Upper lobe of left lung (tissue), 4 donors: ENCODE data around the gene TFEC.

ENCODE experiments used
- POLR2AphosphoS5 ChIP-seq, 2 donors: sonication (generic); formaldehyde crosslinking; IDR thresholded peaks; one replicate each; pipeline ENCODE4 v1.5.1; 2017; ENCODE audit warnings: antibody characterized with exemption in 2 of 2
- TF ChIP-seq, protein P1 (sequence below), 6 experiments: fragments of 450-650 bp in 4 of 6; fragments of 200-600 bp in 2 of 6; sonication (generic) in 2 of 6; IDR thresholded peaks; one replicate each; pipeline ENCODE4 v1.5.1; 2016 to 2019; ENCODE audit warnings: antibody characterized with exemption in 6 of 6

DNA sequence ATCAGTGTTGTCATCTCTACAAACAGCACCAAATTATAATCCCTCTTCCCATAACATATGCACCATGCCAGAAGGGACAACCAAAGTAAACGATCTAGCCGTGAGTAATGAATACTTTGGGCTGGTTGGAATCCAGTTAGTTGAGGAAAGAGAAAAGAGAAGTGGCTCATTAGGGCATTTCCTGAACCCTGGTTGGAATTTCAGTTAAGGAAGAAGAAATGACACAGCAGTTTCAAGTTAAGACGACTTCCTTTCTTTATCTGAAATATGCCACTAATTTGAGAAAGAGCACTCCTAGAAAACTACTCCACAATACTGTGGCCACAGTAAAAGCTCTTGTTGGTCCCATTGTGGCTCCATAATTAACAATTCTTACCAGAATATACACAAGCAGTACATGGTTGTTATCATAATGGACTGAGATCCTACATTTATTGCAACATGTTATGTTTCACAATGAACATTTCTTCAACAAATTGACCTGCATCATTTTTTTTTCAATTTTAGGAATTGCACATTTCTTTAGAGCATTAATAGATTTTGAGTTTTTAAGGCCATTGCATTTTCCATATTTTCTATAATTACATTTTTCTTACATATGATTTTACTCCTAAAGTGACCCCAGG, at the start of gene TFEC:
- TF ChIP-seq POLR2AphosphoS5 (IDR thresholded peaks at IDR 0.05) = no peak
- TF ChIP-seq, protein P1, sequence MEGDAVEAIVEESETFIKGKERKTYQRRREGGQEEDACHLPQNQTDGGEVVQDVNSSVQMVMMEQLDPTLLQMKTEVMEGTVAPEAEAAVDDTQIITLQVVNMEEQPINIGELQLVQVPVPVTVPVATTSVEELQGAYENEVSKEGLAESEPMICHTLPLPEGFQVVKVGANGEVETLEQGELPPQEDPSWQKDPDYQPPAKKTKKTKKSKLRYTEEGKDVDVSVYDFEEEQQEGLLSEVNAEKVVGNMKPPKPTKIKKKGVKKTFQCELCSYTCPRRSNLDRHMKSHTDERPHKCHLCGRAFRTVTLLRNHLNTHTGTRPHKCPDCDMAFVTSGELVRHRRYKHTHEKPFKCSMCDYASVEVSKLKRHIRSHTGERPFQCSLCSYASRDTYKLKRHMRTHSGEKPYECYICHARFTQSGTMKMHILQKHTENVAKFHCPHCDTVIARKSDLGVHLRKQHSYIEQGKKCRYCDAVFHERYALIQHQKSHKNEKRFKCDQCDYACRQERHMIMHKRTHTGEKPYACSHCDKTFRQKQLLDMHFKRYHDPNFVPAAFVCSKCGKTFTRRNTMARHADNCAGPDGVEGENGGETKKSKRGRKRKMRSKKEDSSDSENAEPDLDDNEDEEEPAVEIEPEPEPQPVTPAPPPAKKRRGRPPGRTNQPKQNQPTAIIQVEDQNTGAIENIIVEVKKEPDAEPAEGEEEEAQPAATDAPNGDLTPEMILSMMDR (IDR thresholded peaks at IDR 0.05) = no peak
